SH-SY5Y (cell line): ENCODE data around the gene IRF8.

Experiments used
- GATA2 ChIP-seq: IDR thresholded peaks from 2 replicates; pipeline ENCODE4 v1.6.1; 2011; ENCODE audit warnings: mild to moderate bottlenecking, low read depth, low read length
- GATA3 ChIP-seq: IDR thresholded peaks from 2 replicates; pipeline ENCODE4 v1.6.1; 2011; ENCODE audit warnings: low read depth, mild to moderate bottlenecking, low read length, moderate library complexity

Gene IRF8

GRCh38 chr16:85901110-85901509 is 2.1 kb downstream of the IRF8 start:
- TF ChIP-seq GATA2 (no peak), GATA3 (no peak)

- TF ChIP-seq GATA2 (no peak), GATA3 (no peak)
Observed at GRCh38 chr16:85901773-85902365, 2.9 kb downstream of the IRF8 start.

DNA sequence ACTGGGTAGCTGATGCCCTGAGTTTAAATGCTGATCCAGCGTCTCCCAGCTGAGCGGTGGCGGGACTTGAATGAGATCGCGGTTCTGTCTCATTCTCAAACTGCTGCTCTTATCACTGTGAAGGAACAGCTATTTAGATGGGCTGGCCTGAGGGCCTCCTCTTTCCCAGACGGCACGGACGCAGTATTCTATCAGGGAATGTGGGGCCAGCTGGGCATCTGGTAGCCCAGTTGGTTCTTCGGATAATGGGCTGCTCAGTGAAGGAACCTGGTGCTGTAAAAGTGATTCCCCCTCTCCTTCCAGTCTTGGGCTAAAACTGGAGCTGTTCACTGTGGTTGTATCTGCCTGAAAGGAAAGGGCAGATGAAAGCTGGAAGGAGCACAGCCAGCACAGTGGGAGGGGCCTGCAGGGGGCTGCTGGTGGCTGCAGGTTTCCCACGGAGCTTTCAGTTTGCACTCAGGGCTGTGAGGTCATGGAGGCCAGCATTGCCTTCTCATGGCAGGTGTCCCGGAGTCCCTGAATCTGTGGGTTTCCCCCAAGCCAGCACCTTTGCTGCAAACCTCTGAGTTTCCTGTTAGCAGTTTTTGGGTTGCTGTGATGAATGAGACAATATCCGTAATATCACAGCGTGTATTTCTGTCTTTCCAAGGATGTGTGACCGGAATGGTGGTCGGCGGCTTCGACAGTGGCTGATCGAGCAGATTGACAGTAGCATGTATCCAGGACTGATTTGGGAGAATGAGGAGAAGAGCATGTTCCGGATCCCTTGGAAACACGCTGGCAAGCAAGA is 3.6 kb downstream of the IRF8 start:
- TF ChIP-seq GATA3 (no peak), GATA2 (no peak)

DNA sequence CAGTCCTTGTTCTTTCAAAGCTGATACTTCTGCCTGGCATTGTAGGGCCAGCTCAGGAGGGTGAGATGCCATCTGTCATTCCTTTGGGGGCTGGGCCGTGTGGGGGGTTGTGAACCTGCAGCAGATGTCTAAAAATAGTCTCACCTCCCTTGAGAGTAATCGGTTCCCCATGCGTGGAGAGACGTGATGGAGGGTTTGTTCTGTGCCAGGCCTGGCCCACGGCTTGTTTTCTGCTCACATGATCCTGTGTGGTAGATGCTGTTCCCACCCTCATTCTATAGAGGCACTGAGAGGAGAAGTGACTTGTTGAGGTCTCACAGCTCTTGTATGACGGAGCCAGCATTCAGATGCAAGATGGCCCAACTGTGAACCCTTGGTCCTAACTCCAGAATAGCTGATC is 4.6 kb downstream of the IRF8 start:
- TF ChIP-seq GATA2 (no peak), GATA3 (no peak)

GRCh38 chr16:85905110-85906095 is 6.4 kb downstream of the IRF8 start:
- no peak for TF ChIP-seq GATA2

- TF ChIP-seq GATA2 = no peak
- TF ChIP-seq GATA3 = no peak
Observed at GRCh38 chr16:85906349-85906748, 7.4 kb downstream of the IRF8 start.

DNA sequence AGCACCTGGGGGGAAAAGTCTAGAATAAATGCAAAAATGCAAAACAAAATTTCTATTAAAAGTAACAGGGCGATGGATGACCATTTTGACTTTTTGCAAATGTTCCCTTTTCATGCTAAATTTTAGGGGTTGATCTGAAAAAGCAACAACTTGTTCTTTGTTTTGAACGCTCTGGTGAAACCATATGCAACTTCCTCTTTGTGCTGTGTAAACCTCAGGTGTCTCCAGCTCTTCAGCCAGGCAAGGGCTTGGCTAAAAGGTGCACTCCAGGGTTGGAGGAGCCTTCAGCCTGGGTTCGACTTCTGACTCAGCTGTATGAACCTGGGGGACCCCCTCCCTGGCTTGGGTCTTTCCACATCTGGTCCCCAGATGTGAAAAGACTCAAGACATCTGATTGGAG is 9.5 kb downstream of the IRF8 start:
- TF ChIP-seq GATA2 = no peak
- no peak for TF ChIP-seq GATA3

GRCh38 chr16:85908889-85909589 is 10.1 kb downstream of the IRF8 start:
- no peak for TF ChIP-seq GATA3
- TF ChIP-seq GATA2 = no peak

DNA sequence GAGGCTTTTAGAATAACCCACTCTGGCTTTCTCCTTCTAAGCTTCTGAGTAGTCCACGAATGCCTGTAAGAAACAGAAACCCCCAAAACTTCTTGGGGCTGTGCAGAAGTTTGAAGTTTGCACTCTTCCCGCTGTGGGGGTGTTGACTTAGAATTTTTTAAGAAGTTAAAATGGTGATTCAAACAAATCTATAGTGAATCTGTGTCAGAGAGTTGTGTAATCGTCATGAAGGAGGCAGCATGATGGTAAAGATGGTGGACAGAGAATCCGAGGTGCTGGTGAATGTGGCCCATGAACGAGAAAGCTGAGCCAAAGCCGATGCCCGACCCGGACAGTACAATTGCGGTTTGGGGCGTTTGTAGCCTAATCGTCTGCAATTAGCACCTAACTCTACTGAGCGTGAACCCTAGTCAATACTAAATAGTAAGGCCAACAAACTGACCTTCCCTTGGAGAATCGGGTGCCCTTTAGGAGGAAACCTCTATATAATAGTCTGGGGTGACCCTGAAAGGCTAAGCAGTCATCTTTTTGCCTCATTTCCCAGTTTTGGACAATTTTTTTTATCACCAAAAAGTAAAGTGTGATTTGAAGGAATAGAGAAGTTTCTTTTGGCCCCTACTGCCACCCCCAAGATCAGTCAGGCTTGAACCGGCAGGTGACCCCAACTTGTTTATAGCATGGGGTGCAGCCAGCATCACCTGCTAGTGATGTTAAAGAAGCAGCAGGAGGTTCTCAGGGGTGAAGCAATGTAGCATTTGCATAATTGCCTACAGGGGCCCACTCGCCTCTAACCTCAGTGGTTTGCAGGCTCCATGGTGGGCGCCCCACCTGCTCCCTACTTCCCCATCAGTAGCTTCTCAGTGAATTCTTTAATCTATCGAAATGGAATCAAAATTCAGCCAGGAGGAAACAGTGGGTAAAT is 11.2 kb downstream of the IRF8 start:
- TF ChIP-seq GATA2 (no peak), GATA3 (no peak)

GRCh38 chr16:85910854-85911247 is 11.9 kb downstream of the IRF8 start:
- TF ChIP-seq GATA3 = no peak
- no peak for TF ChIP-seq GATA2

DNA sequence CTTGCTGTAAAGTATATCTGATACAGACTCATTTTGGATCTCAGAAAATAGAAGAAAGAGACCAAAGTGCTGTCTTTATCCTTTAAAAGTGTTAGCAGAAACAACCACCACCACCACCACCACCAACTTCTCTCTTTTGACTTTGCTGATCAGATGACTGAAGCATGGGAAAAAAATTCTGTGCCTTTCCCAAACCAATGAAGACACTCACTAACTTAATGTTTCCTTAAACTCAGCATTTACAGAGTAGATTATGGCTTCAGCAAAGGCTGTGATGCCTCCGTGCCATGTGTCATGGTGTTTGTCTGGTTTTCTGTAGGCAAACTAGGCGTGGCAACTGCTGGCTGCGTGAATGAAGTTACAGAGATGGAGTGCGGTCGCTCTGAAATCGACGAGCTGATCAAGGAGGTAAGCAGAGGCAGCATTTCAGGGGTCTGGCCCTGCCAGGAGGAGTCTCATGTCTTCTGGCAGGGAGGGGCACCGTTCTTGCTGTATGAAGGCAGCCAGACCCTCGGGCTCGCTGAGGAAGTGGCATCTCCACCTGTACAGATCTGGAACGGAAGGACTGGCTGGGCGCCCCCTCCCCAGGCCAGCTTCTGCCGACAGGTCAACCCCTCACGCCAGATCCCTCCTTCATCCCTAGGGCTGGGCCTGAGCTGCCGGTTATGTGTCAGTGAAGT is 12.4 kb downstream of the IRF8 start:
- TF ChIP-seq GATA2 (no peak), GATA3 (no peak)

GRCh38 chr16:85912211-85912974 is 13.4 kb downstream of the IRF8 start:
- TF ChIP-seq GATA3 = no peak
- no peak for TF ChIP-seq GATA2
